Endometrial microvascular endothelial cells (primary cell): ENCODE measurements around the gene CBFA2T2. TPM values are rescaled to one million over a fixed set of nuclear protein-coding genes. Genes with fewer than 3 reads are reported as not detected.

Source experiments
- in situ Hi-C: cut with HindIII; loops from 2 replicates; pipeline ENCODE4 v1.10.0; 2017; ENCODE audit warnings: low sequenced_read_pairs, low pct_unique_long_range_greater_than_20kb; ENCODE audit errors: inconsistent ontology term
- total RNA-seq: library from RNA; depleted of rRNA; stranded (reverse); fragments of >200 nt; gene quantifications from one replicate; pipeline ENCODE4 v1.2.3, GENCODE V29; 2015; ENCODE audit errors: inconsistent ontology term

CBFA2T2 gene
- total RNA-seq, 1 donor from 2014 or later: 5.4 TPM

DNA sequence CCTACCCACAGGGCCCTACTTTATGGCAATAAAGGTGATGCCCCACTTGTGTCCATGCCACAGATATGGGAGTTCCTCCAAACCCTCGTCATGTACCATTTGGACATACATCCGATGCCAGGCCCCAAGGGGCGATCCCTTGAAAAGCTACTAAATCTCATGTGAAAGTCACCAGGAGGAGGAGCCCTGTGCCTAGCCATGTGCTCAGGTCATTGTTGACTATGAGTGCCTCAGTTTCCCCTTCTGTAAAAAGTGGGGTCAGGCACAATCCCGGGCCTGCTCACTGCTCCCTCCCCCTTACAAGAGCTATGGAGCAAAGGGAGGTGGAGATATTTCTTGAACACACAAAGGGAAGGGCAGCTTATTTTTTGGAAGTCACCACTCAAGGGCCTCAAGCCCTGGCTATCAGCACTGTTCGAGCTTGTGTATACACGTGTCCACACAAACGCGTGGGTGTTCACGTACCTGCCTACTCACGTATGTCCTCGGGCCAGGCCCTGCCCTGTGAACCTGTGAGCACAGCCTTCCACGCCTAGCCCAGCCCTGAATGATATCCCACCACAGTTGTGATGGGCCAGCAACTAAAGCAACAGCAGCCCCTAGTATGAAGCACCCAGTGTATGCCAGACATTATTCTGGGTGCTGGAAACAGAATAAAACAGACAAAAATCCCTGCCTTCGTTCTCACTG, 178.7 kb downstream of the CBFA2T2 start:
- in situ Hi-C loops: no loop called here

DNA sequence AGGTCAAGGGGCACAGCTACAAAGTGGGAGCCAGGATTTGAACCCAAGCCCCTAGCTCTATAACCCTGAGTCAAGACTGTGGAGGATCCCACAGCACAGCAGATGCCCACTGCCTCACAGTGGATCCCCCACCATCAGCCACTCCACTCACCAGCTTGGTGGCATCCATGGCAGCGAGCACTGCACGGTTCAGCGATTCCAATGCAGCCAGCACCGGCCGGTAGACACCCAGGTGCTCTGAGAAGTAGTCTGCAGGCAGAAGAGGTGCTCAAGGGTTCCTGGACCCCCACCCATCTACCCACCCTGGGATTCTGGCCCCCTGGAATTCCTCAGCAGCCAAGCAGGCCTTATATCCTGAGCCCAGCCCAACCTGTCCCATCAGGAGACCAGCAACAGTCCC, 179.3 kb downstream of the CBFA2T2 start:
- in situ Hi-C loops: no loop called here

DNA sequence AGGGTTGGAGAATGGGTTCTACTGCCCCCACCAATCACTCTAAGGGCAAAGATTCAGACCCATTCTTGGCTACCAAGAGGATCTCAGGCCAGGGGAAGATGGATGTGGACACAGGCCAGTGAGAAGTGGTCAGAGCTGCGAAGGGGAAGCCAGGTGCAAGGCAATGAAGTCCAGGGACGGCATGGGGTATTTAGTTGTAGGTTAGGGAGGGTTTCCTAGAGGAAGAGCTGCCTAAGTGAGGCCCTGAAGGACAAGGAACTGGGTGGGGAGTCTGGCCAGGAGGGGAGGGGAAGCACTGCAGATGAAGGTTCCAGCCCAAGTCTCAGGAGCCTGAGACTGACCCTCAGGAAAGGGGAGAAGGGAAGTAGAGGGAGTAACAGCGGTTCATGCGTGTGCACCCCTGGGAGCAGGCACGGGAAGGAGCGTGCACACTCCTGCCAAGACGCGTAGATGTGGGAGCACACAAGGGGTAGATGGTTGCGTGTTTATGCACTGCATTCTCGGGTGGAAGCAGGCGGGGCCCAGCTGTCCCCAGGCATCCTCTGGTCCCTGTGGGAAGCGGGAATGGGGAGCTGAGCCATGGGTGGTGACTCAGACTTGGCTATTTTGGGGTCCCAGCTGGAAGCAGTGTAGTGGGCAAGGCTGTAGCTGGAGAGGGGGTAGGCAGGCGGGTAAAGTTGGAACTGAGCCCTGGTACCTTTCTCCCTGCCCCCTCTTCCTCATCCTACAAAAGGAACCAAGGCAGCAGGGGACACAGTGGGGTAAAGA, 180.2 kb downstream of the CBFA2T2 start:
- in situ Hi-C loops: no loop called here

DNA sequence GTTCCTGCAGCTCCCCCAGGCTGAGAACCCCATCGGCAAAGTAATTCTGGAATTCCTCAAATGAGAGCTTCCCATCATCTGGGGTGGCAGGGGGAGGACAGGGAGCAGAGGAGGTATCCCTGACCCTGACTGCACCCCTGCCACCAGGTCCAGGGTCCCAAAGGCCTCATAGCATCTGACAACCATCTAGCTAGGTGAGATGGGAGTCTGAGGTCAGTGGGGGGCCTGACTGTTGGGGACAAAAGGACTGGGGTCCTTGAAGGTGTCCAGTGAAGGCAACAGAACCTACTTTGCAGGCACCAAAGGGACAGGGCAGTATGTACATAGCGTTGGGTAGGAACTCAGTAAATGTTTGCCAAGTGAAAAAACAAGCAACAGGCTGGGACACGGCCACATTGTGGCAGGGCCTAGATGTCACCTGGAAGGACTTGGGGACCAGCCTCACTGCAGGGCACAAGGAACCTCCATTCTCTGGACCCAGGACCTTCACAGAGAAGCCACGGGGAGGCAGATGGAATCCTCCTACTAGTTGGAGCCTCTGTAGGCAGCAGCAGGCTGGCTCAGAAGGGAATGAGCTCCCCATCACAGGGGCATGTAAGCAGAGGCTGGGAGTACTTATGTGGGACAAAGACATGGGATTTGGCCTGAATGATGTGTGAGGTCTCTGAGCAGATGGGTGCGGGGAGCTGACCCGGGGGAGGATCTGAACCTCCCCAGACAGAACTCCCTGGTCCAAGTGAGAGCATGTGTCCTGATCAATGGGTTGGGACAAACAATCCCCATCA, 181.0 kb downstream of the CBFA2T2 start:
- in situ Hi-C loops: no loop called here

DNA sequence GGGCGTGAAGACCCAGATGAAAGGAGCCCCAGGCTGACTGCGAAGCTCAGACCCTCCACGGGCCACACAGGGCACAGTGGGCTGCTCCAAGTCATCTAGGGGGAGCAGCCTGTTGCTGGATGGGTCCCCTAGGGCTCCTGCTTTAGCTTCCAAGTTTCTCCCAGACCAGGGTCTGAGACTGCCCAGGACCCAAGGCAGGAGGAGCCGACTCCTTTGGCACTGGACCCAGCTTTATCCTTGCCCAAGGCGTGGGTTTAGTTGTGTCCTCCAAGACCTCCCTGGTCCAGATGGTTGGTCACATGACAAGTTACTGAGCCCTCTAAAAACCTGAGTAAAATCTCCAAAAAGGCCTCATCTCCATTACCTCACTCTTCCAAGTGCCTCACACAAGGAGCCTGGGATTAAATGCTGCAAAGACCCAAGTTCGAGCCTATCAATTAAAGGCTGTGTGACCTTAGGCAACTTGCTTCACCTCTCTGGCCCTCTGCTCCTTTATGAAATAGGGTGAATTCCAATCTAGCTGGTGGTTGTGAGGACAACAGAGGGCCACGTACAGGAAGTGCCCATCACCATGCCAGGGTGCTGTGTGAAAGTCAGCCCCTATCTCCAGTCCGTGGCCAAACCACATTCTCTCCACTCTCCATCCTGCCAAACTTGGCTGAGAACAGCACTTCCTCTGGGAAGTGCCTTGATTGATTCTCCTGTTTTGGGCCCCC, 181.8 kb downstream of the CBFA2T2 start:
- in situ Hi-C loops: no loop called here

DNA sequence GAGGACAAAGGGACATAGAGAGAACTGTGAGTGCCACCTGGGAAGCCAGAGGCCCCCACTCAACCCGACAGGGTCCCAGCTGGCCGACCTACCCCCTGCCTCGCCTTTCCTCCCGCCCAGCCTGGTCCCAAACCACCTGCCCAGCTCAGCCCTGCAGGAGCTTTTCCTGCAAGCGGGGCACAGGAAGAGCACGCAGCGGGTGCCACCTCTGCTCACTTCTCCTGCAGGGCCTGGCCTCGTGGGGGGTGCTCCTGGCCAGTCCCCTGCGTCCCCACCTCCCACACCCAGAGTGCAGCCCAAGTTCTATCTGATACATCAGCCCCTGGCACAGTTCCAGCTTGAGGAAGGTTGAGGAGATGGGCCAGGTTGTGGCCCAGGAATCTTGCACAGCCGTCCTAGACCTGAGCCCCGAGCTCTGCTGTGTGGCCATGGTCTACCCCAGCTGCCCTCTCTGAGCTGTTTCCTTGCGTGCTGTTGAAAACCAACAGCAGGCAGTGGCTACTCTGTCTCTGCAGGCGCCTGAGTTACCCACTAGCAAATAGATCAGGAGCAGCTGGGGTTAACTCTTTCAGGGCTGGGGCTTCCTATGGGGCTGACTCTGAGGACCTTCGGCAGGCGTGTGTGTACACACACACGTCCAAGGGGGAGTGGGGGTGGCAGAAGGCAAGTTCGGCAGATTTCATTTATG, 182.7 kb downstream of the CBFA2T2 start:
- in situ Hi-C loops: no loop called here

DNA sequence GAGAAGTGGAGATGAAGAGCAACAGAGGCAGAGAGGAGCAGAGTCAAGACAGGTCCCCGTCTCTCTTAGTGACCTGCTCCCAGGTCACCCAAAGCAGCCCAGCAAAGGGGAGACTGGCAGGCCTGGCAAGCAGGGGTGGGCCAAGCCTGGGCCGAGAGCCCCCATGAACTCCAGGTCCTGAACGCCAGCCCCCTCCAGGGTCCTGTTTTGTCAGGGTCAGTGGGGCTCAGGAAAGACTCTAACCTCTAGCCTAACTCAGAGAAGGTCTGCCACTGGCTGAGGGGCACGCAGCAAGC, 183.2 kb downstream of the CBFA2T2 start:
- in situ Hi-C loops: no loop called here

DNA sequence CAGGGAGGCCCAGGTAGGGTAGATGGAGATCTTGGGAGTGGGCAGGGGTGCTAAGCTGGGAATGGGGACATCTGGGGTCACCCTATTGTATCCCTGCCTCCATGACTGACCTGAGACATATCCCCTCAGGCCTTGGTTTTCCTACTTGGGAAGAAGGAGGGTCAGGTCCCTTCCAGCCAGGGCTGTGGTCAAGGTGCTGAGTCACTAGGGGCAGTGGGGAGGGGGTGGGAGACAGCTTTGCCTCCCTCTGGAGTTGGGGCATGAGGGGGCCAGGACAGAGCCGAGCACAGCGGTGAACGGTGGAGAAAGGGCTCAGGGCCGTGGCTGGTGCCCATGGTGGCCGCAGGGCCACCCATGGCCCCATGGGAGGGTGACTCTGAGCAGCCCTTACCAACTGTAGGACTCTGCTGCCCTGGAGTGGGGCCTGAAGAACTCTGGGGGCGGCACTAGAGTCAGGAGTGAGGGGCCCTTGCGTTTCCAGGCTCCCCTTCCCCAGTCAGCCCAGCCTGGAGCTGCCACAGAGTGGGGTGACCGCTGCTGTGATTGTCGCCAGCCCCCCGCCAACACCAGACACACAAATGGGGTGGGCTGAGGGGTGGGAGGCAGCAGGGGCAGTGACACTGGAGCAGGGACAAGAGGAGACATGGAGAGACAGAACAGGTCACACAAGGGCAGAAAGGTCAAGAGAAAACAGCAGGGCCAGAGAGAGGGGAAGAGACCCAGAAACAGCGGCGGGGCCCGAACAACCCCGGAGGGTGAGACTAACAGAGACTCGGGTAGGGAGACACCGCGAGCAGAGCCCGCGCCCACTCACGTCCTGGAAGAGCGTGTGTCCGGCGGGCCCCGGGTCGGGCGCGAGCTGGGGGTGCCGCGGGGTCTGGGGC, 183.8 kb downstream of the CBFA2T2 start:
- in situ Hi-C loops: no loop called here

DNA sequence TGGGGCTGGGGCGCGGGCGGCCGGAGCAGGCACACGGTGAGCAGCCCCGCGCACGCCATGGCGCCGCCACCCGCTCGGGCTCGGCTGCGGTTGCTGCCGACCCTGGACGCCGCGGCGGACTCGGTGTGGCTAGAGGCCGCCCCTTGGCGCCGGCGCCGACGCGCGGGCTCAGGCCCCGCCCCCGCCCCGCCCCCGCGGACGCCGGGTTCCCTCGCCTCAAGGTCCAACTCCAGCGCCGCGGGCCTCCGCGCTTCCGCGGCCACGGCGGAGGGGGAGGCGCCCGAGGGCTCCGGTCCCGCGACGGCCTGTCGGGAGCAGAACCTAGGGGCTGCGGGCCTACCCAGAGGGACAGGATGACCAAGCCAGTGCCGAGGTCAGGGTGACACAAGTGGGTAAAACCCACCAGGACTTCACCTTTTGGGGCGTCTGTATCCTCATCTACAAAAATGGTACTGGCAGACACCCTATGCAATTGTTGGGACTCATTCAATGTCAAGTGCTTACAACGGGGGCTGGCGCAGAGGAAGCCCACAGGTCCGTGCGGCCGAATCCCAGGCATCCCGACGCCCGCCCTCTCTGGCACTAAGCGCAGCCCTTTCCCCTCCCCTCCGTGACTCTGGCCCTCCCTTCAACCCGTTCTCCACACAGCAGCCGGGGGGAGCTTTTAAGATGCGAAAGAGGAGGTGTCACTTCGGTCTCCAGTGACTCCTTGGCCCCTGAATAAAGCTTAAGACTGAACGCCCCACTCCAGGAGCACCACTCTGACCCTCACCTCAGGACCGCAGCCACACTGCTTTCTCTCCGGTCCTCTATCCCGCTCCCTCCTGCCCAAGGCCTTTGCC, 184.6 kb downstream of the CBFA2T2 start, which contains the start of gene NECAB3:
Gene NECAB3 (minus strand): TSS at position 135 of the 842 bp plus-strand sequence. CDS start 76 bp downstream, at position 59.
- in situ Hi-C loops: no loop called here

DNA sequence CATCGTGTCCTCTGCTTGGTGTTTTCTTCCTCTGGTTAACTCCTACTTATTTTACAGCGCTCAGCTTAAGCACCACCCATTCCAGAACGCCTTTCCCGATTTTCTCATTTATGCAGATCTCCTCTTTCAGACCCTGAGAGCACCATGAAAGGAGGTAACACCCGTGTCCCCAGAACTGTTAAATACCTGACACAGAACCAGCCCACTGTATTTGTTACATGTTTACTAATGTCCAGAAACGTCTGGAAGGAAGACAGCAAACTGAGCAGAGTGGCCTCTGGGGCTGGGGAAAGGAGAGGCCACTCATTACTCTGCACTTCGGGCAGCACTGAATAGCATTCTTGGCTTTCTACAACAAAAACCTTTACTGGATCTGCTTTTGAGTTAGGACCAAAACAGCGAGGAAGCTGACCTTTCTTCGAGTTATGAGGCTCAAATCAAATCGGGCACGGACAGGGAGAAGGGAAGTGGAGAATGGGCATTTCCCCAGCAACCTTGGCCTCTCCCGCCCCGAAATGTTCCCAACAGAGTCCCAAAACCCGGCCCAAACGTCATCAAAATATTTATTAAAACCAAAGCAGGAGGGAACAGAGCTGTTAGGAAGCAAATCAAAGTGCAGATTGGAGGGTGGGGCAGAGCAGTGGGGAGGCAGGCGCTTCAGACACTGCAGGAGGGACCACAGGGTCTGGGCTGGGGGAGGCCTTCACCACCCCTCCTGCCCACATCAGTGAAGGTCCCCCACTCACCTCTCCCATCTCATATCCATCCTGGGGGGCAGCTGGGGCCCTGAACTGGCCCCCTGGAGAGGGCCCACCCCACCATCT, 185.5 kb downstream of the CBFA2T2 start:
- in situ Hi-C loops: no loop called here

DNA sequence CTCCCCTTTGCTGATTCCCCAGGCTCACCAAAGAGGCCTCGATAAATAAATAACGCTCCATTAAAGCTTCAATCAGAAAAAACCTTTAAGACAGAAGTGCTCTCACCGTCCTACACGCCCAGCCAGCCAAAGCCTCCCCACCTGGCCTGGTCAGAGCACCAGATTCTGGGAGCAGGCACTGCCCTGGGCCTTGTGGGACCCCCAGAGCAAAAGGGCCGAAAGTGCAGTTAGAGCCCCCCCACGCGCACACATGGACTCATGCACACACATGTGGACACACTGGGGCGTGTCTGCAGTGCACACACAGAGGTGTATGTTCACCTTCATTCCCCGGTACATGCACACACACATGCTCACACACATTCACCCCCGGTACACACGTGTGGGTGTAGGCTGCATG, 186.2 kb downstream of the CBFA2T2 start:
- in situ Hi-C loops: no loop called here

DNA sequence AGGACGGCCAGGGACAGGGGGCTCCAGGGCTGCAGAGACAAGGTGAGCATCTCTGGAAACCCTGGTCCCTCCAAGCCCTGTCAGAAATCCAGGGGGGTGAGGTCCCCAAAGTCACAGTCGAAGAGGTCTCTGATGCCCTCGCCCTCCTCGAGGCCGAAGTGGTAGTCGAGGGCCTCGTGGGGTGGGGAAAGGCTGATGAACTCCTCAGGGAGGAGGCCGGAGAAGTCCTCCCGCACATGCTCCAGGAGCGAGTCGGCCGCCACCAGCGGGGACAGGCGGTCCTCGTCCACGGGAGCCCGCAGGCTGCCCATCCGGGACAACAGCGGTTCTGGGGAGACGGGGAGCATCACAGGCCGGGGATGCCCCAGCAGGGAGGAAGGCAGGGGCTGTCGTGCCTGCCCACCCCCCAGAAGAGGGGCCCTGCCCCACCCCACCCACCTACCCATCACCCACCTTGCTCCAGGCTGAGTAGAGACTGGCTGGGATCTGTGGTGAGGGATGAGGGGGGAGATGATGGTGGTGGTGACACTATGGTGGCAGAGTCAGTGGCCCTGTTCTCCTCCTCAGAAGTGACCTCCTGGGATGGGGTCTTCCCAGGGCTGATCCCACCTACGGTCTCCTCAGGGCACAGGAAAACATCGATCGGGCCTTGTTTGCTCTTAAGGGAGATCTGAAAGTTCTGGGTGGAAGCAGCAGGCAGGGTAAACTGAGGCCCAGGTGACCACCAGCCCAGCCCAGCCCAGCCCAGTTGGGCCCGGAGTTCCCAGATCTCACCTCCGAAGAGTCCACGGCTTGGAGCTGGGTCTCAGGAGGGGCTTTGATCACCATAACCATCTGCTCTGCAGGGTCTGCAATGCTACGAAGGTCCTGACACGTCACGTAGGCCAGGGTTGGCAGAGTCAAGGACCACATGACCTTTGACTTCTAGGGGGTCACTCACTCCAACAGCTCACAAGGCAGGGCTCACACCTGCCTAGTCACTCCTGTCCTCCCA, 187.1 kb downstream of the CBFA2T2 start:
- in situ Hi-C loops: no loop called here

DNA sequence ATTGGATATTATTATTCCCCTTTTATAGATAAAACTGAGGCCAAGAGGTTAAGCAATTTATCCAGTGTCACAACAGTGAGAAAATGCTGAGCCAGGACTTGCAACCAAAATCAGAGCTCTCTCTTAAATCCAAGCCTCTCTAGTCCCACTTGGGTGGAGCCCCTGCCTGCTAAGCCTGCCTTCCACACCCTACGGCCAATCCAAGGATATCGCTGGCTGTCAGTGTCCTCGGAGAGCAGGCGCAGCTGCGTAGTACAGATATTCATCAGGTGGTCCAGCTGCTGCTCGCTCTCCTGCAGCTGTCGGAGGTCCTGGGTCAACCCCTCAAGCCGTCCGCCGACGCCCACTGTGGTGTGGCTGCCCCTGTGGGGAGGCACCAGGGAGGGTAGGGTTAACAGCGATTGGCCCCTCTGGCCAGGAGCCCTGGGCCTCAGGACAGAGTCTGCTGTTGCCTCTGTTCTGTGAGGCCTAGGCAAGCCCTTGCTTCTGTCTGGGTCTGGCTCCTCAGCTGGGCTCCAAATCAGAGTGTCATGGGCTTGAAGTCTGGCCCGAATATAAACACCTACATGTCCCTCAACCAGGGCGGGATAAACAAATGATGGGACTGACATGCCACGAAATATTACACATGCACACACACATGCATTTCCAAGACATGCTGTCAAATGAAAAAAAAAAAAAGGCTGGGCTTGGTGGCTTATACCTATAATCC, 188.3 kb downstream of the CBFA2T2 start:
- in situ Hi-C loops: no loop called here

DNA sequence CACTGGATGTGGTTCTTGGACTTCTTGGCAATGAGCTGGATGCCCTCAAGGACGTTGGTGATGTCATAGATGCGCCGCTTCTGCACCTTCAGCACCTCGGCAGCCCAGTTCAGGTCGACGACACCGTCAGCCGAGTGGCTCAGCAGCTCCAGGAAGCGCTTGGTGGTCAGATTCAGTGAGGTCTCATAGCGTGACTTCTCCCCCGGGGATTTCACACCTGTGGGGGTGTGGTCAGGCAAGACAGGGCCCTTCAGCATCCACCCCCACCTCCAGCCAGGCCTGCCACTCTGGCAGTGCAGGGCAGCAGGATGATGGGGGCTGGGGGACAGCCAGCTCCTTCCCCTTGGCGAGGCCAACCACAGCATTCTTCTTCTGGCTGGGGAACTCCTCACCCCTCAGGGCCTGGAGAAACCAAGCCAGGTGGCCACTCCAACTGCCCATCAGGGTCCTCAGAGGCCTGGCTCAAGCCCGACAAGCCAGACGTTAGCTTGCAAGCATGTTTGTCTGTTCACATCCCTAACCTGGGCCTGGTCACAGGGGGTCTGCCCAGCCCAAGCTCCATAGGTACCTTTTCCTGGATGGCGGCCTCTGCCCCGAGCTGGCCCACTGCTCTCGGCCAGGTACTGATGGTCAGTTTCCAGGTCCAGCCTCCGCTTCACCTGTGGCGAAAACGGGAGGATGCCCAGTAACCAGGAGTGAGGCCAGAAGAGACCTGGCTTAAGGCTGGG, 190.0 kb downstream of the CBFA2T2 start:
- in situ Hi-C loops: no loop called here
